ENCODE results near the gene HPD.

Gene HPD

GRCh38 chr12:121829250-121829918 lies 29.3 kb downstream of the HPD start:
- ATAC-seq (ENCODE audit: insufficient read depth, low read depth) (no peak), DNase-seq (no peak)
- Histone ChIP-seq H3K4me1 (ENCODE audit: insufficient read depth, low read length) (no peaks in the 10 kb centered on the region), H3K27ac (ENCODE audit: low read length) (no peak overlapping the region), H3K4me2 (ENCODE audit: insufficient read depth, low read length) (no peak overlapping the region), H4K20me1 (ENCODE audit: insufficient read depth, low read length) (peaks cover 14% of the 10 kb centered on the region), H3K36me3 (ENCODE audit: insufficient read depth, low read length) (peaks cover 71% of the 10 kb centered on the region), H2AFZ (ENCODE audit: low read depth, low read length) (no peak overlapping the region), H3K79me2 (ENCODE audit: insufficient read depth, low read length) (peaks cover 4% of the 10 kb centered on the region; the same call in 1 of the 2 replicates), H3K4me3 (ENCODE audit: low read depth in 1 of 2, low read length in 2 of 2) (no peak overlapping the region), H3K9ac (ENCODE audit: low read depth, low read length) (no peak overlapping the region), H3K9me3 (ENCODE audit: insufficient read depth, low read length, severe bottlenecking) (no peaks in the 10 kb centered on the region), H3K27me3 (ENCODE audit: insufficient read depth, low read length, poor library complexity) (no peaks in the 10 kb centered on the region)
- TF ChIP-seq CTCF (IDR thresholded peaks at IDR 0.05; ENCODE audit: borderline replicate concordance, extremely low read depth, low read length, poor library complexity, severe bottlenecking) (no peak), EZH2 (IDR thresholded peaks at IDR 0.05; ENCODE audit: borderline replicate concordance, low read depth, low read length, severe bottlenecking) (no peak)

GRCh38 chr12:121828826-121829225 lies 29.8 kb downstream of the HPD start:
- H3K4me2 ChIP-seq (ENCODE audit: insufficient read depth, low read length), result no peak overlapping the region
- DNase-seq (no peak), ATAC-seq (ENCODE audit: insufficient read depth, low read depth) (no peak)
- H3K4me3 ChIP-seq (ENCODE audit: low read depth in 1 of 2, low read length in 2 of 2), result no peak overlapping the region
- TF ChIP-seq EZH2 (IDR thresholded peaks at IDR 0.05; ENCODE audit: borderline replicate concordance, low read depth, low read length, severe bottlenecking) (no peak), CTCF (IDR thresholded peaks at IDR 0.05; ENCODE audit: borderline replicate concordance, extremely low read depth, low read length, poor library complexity, severe bottlenecking) (no peak)
- H3K9me3 ChIP-seq (ENCODE audit: insufficient read depth, low read length, severe bottlenecking), result no peaks in the 10 kb centered on the region
- H3K9ac ChIP-seq (ENCODE audit: low read depth, low read length), result no peak overlapping the region
- H3K79me2 ChIP-seq (ENCODE audit: insufficient read depth, low read length), result peaks cover 4% of the 10 kb centered on the region; the same call in 1 of the 2 replicates
- H3K27ac ChIP-seq (ENCODE audit: low read length), result no peak overlapping the region
- H3K4me1 ChIP-seq (ENCODE audit: insufficient read depth, low read length), result no peaks in the 10 kb centered on the region
- H3K27me3 ChIP-seq (ENCODE audit: insufficient read depth, low read length, poor library complexity), result no peaks in the 10 kb centered on the region
- peaks cover 77% of the 10 kb centered on the region for H3K36me3 ChIP-seq (ENCODE audit: insufficient read depth, low read length)
- peaks cover 19% of the 10 kb centered on the region for H4K20me1 ChIP-seq (ENCODE audit: insufficient read depth, low read length)
- H2AFZ ChIP-seq (ENCODE audit: low read depth, low read length), result no peak overlapping the region

- Histone ChIP-seq H3K27ac (ENCODE audit: low read length) (no peak overlapping the region), H3K4me3 (ENCODE audit: low read depth in 1 of 2, low read length in 2 of 2) (no peak overlapping the region), H3K27me3 (ENCODE audit: insufficient read depth, low read length, poor library complexity) (no peaks in the 10 kb centered on the region), H3K79me2 (ENCODE audit: insufficient read depth, low read length) (peaks cover 4% of the 10 kb centered on the region; the same call in 1 of the 2 replicates), H3K36me3 (ENCODE audit: insufficient read depth, low read length) (peaks cover 82% of the 10 kb centered on the region), H2AFZ (ENCODE audit: low read depth, low read length) (no peak overlapping the region), H3K9me3 (ENCODE audit: insufficient read depth, low read length, severe bottlenecking) (no peaks in the 10 kb centered on the region), H3K9ac (ENCODE audit: low read depth, low read length) (no peak overlapping the region), H3K4me1 (ENCODE audit: insufficient read depth, low read length) (no peaks in the 10 kb centered on the region), H4K20me1 (ENCODE audit: insufficient read depth, low read length) (peaks cover 24% of the 10 kb centered on the region), H3K4me2 (ENCODE audit: insufficient read depth, low read length) (no peak overlapping the region)
- ATAC-seq (ENCODE audit: insufficient read depth, low read depth) (no peak), DNase-seq (no peak)
- TF ChIP-seq EZH2 (IDR thresholded peaks at IDR 0.05; ENCODE audit: borderline replicate concordance, low read depth, low read length, severe bottlenecking), result no peak
- no peak for TF ChIP-seq CTCF (IDR thresholded peaks at IDR 0.05; ENCODE audit: borderline replicate concordance, extremely low read depth, low read length, poor library complexity, severe bottlenecking)
Measured at GRCh38 chr12:121828306-121828705, 30.4 kb downstream of the HPD start.
